HL-60/S4 (cell line): ENCODE measurements around the gene TMA16.

ENCODE experiments used
- in situ Hi-C: fragments of 300-500 bp; cut with MboI; formaldehyde crosslinking; loops from 2 replicates; pipeline ENCODE4 v1.14.3; 2022; ENCODE audit warnings: low sequenced_read_pairs

TMA16 gene

GRCh38 chr4:163556650-163557391 is 62.3 kb downstream of the TMA16 start:
- in situ Hi-C loops: loop anchor here (10.0 kb wide), 1 partner anchor 118 kb away; no protein-coding TSS in a partner anchor

DNA sequence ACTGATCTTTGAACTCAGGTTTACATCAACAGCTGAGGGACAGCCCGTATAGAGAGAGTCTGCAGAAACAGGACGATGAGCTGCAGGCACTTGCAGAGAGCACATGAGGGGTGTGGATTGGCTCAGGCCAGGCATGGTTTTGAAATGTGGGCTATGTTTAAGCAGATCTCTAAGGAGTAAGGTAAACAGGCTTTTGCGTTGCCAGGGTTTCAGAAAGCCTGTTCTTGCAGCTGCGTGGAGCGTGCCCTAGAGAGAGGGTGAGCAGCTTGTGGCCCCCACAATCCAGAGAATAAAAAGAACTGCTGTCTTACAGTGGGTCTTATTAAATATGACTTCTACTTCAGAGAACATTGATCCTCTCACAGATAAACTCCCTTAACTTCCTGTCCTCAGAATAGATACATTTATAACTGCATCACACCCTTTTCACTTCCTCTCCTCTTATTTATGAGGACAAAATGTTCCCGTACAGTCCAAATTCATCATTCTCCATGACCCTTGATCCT is 64.1 kb downstream of the TMA16 start:
- in situ Hi-C loops: loop anchor here (10.0 kb wide), 1 partner anchor 116 kb away; no protein-coding TSS in a partner anchor

GRCh38 chr4:163562496-163562895 is 68.0 kb downstream of the TMA16 start:
- in situ Hi-C loops: no loop called here

GRCh38 chr4:163563592-163563991 is 69.1 kb downstream of the TMA16 start:
- in situ Hi-C loops: no loop called here

GRCh38 chr4:163564221-163564720 is 69.8 kb downstream of the TMA16 start:
- in situ Hi-C loops: no loop called here

DNA sequence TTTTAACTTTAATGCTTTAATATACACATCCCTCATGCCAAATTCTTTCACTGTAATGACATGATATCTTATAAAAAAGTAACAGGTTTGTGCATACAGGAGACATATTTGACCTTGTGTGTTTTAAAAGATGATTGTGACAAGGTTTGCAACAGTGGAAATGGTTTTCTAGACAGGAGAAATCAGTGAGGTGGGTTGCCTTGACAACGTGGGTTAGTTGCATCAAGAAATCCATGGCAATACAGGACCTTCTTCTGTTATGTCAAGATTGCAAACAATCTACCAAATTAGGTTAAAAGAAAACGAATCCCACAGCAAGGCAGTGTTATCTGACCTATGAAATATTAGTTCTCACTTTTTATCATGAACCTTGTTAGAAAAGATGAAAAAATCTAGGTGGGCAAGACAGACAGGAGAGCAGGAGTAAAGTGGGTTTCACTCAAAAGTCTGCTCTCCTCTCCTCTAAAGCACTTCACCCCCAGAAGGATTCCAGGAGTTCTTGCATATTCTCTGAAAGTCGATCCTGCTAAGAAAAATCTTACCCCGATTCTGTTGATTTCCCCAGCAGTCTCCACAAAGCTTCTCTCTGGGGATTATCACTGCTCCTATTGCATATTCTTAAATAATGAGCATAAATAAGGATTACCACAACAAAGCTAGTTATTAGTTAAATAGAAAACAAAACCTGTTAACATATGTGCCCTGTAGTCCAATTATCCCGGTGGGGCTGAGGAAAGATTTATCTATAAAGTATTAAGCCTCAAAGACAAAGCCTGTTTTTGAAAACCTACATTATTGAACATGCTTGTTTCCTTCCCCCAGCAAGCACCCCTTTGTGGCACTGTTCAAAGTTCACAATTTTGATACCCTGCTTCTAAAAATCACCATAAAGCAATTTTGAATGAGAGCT is 71.0 kb downstream of the TMA16 start:
- in situ Hi-C loops: no loop called here

DNA sequence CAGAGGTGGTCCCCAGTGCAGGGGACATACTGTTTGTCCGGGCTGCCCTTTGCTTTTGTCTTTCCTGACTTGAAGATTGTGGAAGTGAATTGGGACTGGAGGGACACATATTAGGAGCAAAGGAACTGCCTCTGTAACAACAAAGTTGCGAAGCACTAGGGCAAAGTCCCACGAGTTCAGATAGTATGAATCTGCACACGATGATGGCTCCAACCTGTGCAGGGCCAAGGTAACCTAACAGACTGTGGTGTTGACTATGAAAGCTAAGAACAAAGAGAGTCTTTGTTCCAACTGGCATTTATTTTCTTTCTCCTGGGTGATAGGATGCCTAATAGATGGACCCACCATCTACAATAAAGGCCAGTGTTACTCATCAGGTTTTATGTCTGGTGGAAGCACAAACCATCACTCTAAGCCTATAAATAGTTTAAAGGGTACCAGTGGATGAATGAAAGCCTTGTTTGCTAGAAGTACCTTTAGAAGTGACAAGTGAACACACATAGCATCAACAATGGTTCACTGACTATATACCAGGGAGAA is 71.8 kb downstream of the TMA16 start:
- in situ Hi-C loops: no loop called here

DNA sequence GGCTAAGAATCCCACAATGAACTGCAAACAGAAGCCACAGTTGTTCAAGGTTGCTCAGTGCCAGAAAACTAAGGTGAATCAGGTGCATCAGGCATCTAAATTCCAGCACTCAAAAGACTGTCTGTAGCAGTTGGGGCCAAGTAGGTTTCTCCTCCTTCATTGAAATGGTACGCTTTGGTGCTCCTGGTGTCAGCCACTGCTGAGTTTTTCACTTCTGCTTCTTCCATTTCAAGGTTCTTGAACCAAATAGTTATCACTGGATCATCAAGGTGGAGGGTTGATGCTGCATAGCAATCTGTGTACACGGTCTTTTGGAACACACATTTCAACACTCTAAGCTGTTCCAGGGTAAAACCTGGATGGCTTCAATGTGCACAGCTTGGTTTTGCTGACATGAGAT is 74.4 kb downstream of the TMA16 start:
- in situ Hi-C loops: no loop called here
